Activated CD8-positive, alpha-beta memory T cell treated with anti-CD3 and anti-CD28 coated beads, Interleukin-2, amount 50 U/mL, for 4 hours (primary cell): ENCODE measurements around the gene LITAFD.
"Not testable (repeated sequence)": the region's sequence is repeated elsewhere in the genome, so short reads cannot be mapped to it uniquely, and the experiment has no call there.

ENCODE experiments used
- DNase-seq: peaks from one replicate; pipeline ENCODE4 v3.0.0-alpha.2; 2020

Gene LITAFD

GRCh38 chr16:8882041-8882617, at the start of gene LITAFD:
TSS of gene LITAFD (plus strand) at chr16:8882351. CDS start at chr16:8884356, 2,005 bp downstream.
- no peak for DNase-seq

DNA sequence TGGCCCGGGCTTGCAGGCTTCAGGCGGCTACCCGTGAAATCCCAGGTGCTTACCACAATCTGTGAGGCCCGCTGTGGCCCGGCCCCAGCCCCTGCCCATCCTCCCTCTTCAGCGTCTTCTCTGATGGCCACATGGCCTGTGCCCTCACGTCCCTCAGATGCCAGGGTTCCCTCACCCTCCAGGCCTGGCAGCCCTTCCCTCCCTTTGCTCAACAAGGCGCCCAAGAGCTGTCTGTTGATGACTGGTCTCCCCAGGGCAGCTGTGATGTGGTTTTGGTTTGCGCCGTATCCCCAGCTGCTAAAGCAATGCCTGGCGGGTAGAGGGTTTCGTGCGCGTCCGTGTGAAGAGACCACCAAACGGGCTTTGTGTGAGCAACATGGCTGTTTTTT, 49.4 kb upstream of the LITAFD start:
- DNase-seq = no peak

GRCh38 chr16:8836797-8837196, 45.4 kb upstream of the LITAFD start:
- DNase-seq = not testable (repeated sequence)

DNA sequence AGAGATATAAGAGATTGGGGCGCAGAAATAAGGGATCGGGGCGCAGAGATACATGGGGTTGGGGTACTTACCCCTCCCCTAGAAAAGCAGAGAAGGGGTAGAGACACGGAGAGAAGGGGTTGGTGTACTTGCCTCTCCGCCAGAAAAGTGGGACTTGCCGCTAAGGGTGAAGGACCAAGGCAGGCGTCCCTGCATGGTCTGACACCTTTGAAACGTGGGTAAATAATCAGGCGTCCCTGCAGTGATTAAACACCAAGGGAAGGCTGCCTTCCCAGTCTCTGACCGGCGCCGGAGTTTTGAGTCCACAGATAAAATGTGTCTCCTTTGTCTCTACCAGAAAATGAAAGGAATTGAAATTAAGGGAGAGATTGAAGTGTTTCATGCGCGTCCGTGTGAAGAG, 44.6 kb upstream of the LITAFD start:
- not testable (repeated sequence) for DNase-seq

- not testable (repeated sequence) for DNase-seq
Observed at GRCh38 chr16:8842016-8842415, 40.1 kb upstream of the LITAFD start.

GRCh38 chr16:8843296-8843695, 38.9 kb upstream of the LITAFD start:
- not testable (repeated sequence) for DNase-seq

DNA sequence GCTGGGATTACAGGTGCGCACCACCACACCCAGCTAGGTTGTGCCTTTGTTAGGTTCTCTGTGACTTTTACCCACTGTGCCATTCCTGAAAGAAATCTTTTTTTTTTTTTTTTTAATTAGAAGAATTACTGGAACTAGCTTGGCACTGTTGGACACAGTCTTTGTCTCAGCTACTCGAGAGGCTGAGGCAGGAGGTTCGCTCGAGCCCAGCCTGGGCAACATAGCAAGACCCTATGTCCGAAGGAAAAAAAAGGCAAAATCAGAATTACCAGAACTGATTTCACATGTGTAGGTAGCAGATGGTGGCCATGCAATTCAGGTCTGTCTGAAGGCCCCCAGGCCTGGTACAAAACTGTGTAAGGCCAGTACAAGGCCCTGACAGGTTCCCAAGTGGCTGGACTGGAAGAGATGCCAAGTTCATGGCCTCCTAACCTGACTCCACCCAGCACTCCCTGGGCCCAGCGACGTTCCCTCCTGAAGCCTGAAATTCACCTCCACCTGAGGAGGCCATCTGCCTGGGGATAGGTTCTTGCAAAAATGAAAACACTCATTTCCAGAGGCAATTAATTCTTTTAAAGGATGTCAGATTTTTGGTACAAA, 36.4 kb upstream of the LITAFD start:
- no peak for DNase-seq

DNA sequence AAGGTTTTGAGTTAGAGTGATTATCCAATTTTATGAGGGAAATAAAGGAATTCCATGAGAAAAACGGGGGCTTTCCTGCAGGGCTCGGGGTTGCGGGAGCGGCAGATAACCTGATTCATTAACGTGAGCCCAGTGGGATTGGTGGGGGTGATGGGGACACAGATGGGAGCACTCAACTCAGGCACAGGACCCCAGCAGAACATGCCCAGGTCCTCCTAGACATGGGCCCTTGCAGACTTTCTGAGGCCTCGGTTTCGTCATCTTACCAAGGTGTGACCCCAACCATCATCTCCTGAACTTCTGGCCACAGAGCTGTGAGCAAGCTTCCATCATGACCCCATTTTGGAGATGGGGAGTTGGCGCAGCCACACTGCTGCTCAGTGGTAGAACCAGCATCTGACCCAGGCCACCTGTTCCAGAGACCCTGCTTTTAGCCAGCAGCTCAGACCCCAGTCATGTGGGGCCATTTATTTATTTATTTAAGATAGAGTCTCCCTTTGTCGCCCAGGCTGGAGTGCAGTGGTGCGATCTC, 35.7 kb upstream of the LITAFD start:
- DNase-seq = no peak

DNA sequence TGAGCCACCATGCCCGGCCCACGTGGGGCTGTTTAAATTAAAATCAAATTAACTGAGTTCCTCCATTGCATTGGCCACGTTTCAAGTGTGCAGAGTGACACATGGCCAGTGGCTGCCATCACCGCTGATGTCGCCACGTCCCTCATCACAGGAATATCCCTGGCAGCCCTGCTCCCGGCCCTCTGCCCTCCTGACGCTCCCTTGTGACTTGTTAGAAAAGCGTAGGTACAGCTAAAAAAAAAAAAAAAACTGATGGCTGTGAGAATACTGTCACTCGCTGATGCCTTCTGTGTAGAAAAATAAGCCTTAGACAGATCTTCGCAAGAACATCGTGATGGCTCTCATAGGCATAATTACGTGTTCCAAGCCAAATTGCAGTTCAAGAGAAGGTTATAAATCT, 35.0 kb upstream of the LITAFD start:
- no peak for DNase-seq

GRCh38 chr16:8847623-8848022, 34.5 kb upstream of the LITAFD start:
- no peak for DNase-seq

- no peak for DNase-seq
Observed at GRCh38 chr16:8848231-8848938, 33.8 kb upstream of the LITAFD start.

- DNase-seq = no peak
Observed at GRCh38 chr16:8848939-8849391, 33.2 kb upstream of the LITAFD start.

DNA sequence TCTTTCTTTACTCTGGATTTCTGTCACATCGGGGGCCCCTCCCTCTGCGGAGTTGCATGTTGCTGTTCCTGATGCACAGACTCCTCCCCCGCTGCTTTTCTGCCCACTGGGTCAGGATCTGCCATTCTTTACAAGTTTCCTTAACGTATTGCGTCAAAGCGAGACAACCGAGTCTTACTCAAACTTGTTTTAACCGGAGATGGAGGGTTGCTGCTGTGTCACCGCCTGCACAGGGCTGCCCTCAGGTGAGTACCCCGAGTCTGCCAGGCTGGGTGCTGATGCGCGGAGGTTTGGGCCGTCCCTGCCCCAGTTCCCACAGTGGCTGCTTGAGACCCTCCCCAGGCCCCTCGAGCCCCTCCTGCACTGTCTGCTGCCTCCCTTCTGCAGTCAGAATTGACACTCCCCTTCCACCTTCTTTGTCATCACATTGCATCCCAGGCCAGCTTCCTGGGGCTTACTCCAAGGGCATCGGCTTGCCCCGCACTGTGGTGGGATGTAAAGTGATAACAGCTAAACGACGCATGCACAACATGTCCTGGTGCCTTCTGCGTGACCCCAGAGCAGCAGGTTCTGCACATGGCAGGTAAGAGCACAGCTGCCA, 32.6 kb upstream of the LITAFD start:
- DNase-seq = no peak

GRCh38 chr16:8850279-8850885, 31.8 kb upstream of the LITAFD start:
- no peak for DNase-seq

DNA sequence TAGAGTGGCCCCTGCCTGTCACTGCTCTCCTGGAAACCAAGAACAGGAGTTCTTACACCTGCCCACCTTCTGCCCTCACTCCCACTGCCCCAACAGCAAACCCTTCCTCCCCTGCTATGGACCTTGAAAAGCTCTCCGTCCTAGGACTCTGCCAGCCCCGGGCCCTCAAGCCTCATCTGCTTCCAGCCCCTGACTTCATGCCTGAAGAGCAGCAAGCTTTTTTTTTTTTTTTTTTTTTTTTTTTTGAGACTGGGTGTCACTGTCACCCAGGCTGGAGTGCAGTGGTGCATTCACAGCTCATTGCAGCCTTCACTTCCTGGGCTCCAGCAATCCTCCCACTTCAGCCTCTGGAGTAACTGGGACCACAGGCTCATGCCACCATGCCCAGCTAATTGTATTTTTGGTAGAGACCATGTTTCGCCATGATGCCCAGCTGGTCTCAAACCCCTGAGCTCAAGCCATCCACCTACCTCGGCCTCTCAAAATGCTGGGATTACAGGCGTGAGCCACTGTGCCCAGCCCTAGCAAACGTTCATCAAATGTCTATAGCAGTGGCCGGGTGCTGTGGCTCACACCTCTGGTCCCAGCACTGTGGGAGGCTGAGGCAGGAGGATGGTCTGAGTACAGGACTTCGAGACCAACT, 30.3 kb upstream of the LITAFD start:
- peak; percentile 10 for DNase-seq

GRCh38 chr16:8852534-8852933, 29.6 kb upstream of the LITAFD start:
- DNase-seq = peak; percentile 10

GRCh38 chr16:8853150-8853549, 29.0 kb upstream of the LITAFD start:
- DNase-seq = peak; percentile 10

- DNase-seq = peak; percentile 9
Observed at GRCh38 chr16:8853611-8854010, 28.5 kb upstream of the LITAFD start.

DNA sequence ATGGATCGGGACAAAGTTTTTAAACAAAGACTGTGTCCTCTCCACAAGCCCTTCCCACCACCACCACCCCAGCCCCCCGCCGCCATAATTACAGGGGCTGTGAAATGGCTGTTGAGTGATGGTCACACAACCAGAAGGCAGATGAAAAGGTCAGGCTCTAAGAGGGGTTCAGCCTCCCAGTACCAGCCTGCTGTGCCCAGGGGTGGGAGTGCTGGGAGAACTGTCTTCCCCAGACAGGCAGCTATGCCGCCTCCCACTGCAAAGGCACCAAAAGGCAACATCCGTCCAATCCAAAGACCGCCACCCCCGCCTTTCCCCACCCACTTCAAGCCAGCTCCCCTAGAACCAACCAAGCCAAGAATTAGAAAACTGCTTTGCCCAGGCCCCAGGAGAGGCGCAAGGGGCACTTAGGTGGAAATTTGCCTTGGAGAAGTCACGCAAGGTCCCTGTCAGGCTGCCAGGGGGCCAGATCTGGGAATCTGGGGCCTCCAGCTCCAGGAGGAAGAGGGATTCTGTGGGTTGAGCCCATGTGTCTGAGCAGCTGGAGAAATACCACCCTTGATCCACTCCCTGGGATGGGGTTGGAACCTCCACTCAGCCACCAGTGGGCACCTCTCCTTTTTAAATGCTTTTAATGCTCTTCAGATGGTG, 27.7 kb upstream of the LITAFD start:
- peak; percentile 4 for DNase-seq

DNA sequence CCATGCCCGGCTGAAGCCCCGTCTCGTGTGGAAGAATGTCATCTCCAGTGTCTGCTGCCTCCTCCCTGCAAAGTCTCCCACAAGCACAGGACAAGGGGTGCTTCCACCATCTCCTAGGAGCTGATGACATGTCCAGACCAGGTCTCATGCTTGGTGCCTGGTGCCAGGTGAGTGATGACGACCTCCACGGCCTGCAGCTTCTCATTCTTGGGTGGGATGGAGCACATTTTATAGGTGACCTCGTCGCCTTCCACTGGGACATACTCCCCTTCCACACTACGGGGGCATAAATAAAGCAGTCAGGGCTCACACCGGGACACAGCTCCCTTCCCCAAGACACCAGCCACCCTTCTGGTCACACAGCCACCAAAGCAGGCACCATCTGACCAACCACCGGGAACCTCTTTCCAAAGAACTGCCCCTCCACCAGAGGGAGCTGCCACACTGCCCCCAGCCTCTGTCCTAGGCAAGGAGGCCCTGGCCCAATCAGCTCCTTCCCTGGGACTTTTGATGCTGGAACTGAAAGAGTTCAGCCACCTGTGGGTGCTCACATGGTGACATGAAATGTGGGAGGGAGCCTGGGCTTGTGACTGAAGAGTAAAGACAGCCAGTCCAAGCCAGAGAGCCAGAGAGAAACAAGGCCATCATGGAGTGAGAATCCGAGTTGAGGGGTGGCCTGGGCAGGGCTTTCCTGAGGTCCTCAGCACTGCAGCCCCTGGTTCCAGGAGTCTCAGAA, 26.9 kb upstream of the LITAFD start:
- DNase-seq = peak; percentile 14

DNA sequence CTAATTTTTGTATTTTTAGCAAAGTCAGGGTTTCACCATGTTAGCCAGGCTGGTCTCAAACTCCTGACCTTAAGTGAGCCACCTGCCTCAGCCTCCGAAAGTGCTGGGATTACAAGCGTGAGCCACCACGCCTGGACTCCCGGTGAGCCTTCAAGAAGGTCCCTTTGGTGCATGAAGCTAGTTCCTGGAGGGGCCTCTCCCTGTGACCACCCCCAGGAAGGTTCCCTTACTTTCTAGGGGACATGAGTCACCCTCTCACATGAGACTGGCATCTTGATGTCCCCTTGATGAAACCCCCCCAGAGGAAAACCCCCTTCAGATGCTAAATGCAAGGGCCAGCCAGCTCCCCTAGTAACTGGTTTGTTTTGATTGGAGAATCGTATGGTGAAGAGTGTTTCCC, 26.2 kb upstream of the LITAFD start:
- no peak for DNase-seq
